ENCODE measurements around the gene CYB5D1. TPM values are rescaled to one million over a fixed set of nuclear protein-coding genes. Genes with fewer than 3 reads are reported as not detected.

Gene CYB5D1
- polyA plus RNA-seq, 1 donor from 2014 or later: 30.4 TPM

- no peaks in the 10 kb centered on the region for H3K9me3 ChIP-seq (ENCODE audit: low read length)
- peaks cover 8% of the 10 kb centered on the region for H3K36me3 ChIP-seq (ENCODE audit: insufficient read depth, low read length)
- H3K79me2 ChIP-seq (replicated peaks; ENCODE audit: insufficient read depth, low read length): peaks cover 4% of the 10 kb centered on the region
- H3K4me2 ChIP-seq (ENCODE audit: low read length): no peak overlapping the region
- H3K9ac ChIP-seq (ENCODE audit: low read length): no peak overlapping the region
- H3K9me2 ChIP-seq (ENCODE audit: insufficient read depth, low read length): no peaks in the 10 kb centered on the region
- peaks cover 38% of the 10 kb centered on the region for H4K20me1 ChIP-seq (ENCODE audit: insufficient read depth)
- no peaks in the 10 kb centered on the region for H3K27me3 ChIP-seq (ENCODE audit: insufficient read depth, low read depth, low read length)
- H2AFZ ChIP-seq (ENCODE audit: low read depth, low read length): no peak overlapping the region
- peaks cover 15% of the 10 kb centered on the region for H3F3A ChIP-seq (ENCODE audit: insufficient read depth, low read length, poor library complexity, severe bottlenecking)
- H3K4me3 ChIP-seq (ENCODE audit: low read length): no peak overlapping the region
- H3K27ac ChIP-seq (ENCODE audit: low read length): no peak overlapping the region
- no peak for TF ChIP-seq EP300 (conservative IDR thresholded peaks at IDR 0.05; ENCODE audit: poor library complexity, severe bottlenecking)
- TF ChIP-seq TAF1 (IDR thresholded peaks at IDR 0.05; ENCODE audit: low read depth): no peak
- TF ChIP-seq REST (IDR thresholded peaks at IDR 0.05; ENCODE audit: borderline replicate concordance): no peak
- TF ChIP-seq CTCF (IDR thresholded peaks at IDR 0.05; ENCODE audit: poor library complexity, severe bottlenecking): no peak
- TF ChIP-seq POLR2AphosphoS5 (IDR thresholded peaks at IDR 0.05): no peak
- no peak for TF ChIP-seq RAD21 (conservative IDR thresholded peaks at IDR 0.05)
- no peak for TF ChIP-seq MXI1 (conservative IDR thresholded peaks at IDR 0.05; ENCODE audit: poor library complexity, severe bottlenecking)
- no peak for TF ChIP-seq SMC3 (conservative IDR thresholded peaks at IDR 0.05; ENCODE audit: poor library complexity)
- no peak for TF ChIP-seq EZH2 (IDR thresholded peaks at IDR 0.05; ENCODE audit: borderline replicate concordance, insufficient read depth, low read length, poor library complexity, severe bottlenecking)
These were observed 4.7 kb upstream of the CYB5D1 start for GRCh38 chr17:7852919-7853690.

GRCh38 chr17:7853691-7854038, 4.1 kb upstream of the CYB5D1 start:
- Histone ChIP-seq H3F3A (ENCODE audit: insufficient read depth, low read length, poor library complexity, severe bottlenecking) (peaks cover 20% of the 10 kb centered on the region), H3K9ac (ENCODE audit: low read length) (no peak overlapping the region), H3K79me2 (replicated peaks; ENCODE audit: insufficient read depth, low read length) (peaks cover 4% of the 10 kb centered on the region), H3K36me3 (ENCODE audit: insufficient read depth, low read length) (peaks cover 8% of the 10 kb centered on the region), H3K27ac (ENCODE audit: low read length) (no peak overlapping the region), H3K4me2 (ENCODE audit: low read length) (no peak overlapping the region), H3K4me3 (ENCODE audit: low read length) (no peak overlapping the region), H4K20me1 (ENCODE audit: insufficient read depth) (peaks cover 36% of the 10 kb centered on the region), H2AFZ (ENCODE audit: low read depth, low read length) (no peak overlapping the region), H3K9me3 (ENCODE audit: low read length) (no peaks in the 10 kb centered on the region), H3K9me2 (ENCODE audit: insufficient read depth, low read length) (no peaks in the 10 kb centered on the region), H3K27me3 (ENCODE audit: insufficient read depth, low read depth, low read length) (no peaks in the 10 kb centered on the region)
- TF ChIP-seq POLR2AphosphoS5 (IDR thresholded peaks at IDR 0.05): no peak
- no peak for TF ChIP-seq REST (IDR thresholded peaks at IDR 0.05; ENCODE audit: borderline replicate concordance)
- TF ChIP-seq RAD21 (conservative IDR thresholded peaks at IDR 0.05): no peak
- no peak for TF ChIP-seq EP300 (conservative IDR thresholded peaks at IDR 0.05; ENCODE audit: poor library complexity, severe bottlenecking)
- no peak for TF ChIP-seq SMC3 (conservative IDR thresholded peaks at IDR 0.05; ENCODE audit: poor library complexity)
- TF ChIP-seq TAF1 (IDR thresholded peaks at IDR 0.05; ENCODE audit: low read depth): no peak
- TF ChIP-seq MXI1 (conservative IDR thresholded peaks at IDR 0.05; ENCODE audit: poor library complexity, severe bottlenecking): no peak
- no peak for TF ChIP-seq CTCF (IDR thresholded peaks at IDR 0.05; ENCODE audit: poor library complexity, severe bottlenecking)
- TF ChIP-seq EZH2 (IDR thresholded peaks at IDR 0.05; ENCODE audit: borderline replicate concordance, insufficient read depth, low read length, poor library complexity, severe bottlenecking): no peak

Data from neural cell (in vitro differentiated cells).